Retina (tissue), 1 donor: ENCODE data around the gene DCAF12.
"Not testable (repeated sequence)": the region's sequence is repeated elsewhere in the genome, so short reads cannot be mapped to it uniquely, and the experiment has no call there.

Experiments
- DNase-seq: peaks from one replicate; pipeline ENCODE4 v3.0.0-alpha.2; 2016

The DCAF12 gene

GRCh38 chr9:34126207-34127034, at the start of gene DCAF12:
DCAF12 (minus strand) TSS chr9:34126698; CDS start chr9:34126431, 267 bp downstream.
- peak; percentile 98 for DNase-seq

GRCh38 chr9:34176089-34176488, 49.6 kb upstream of the DCAF12 start:
- no peak for DNase-seq

GRCh38 chr9:34171753-34172535, 45.4 kb upstream of the DCAF12 start:
- no peak for DNase-seq

GRCh38 chr9:34170237-34170991, 43.9 kb upstream of the DCAF12 start:
- no peak for DNase-seq

- DNase-seq, result no peak
Observed at GRCh38 chr9:34169125-34169524, 42.6 kb upstream of the DCAF12 start.

GRCh38 chr9:34163434-34163833, 36.9 kb upstream of the DCAF12 start:
- DNase-seq, result no peak

- no peak for DNase-seq
Observed at GRCh38 chr9:34158362-34158869, 31.9 kb upstream of the DCAF12 start.

GRCh38 chr9:34157898-34158297, 31.4 kb upstream of the DCAF12 start:
- DNase-seq, result no peak

- DNase-seq, result no peak
Observed at GRCh38 chr9:34157318-34157717, 30.8 kb upstream of the DCAF12 start.

- DNase-seq, result no peak
Observed at GRCh38 chr9:34154057-34154456, 27.6 kb upstream of the DCAF12 start.

GRCh38 chr9:34151398-34151797, 24.9 kb upstream of the DCAF12 start:
- DNase-seq, result no peak

GRCh38 chr9:34145165-34145564, 18.7 kb upstream of the DCAF12 start:
- no peak for DNase-seq

- DNase-seq, result no peak
Observed at GRCh38 chr9:34143116-34143515, 16.6 kb upstream of the DCAF12 start.

- no peak for DNase-seq
Observed at GRCh38 chr9:34140853-34141252, 14.4 kb upstream of the DCAF12 start.

- DNase-seq, result no peak
Observed at GRCh38 chr9:34139477-34140146, 13.1 kb upstream of the DCAF12 start.

- DNase-seq, result not testable (repeated sequence)
Observed at GRCh38 chr9:34138644-34139043, 12.1 kb upstream of the DCAF12 start.

GRCh38 chr9:34134521-34134920, 8.0 kb upstream of the DCAF12 start:
- no peak for DNase-seq

GRCh38 chr9:34133436-34133949, 7.0 kb upstream of the DCAF12 start:
- DNase-seq, result no peak

GRCh38 chr9:34131571-34131970, 5.1 kb upstream of the DCAF12 start:
- no peak for DNase-seq

- peak; percentile 22 for DNase-seq
Observed at GRCh38 chr9:34127035-34127948, 794 bp upstream of the DCAF12 start.

- no peak for DNase-seq
Observed at GRCh38 chr9:34125681-34126206, 754 bp downstream of the DCAF12 start.
